ENCODE measurements around the gene REC8. TPM values are rescaled to one million over a fixed set of nuclear protein-coding genes. Genes with fewer than 3 reads are reported as not detected.

Gene REC8
- total and polyA plus RNA-seq, 10 of the 15 experiments (the other 5 are each of a cell fraction or from before 2014, with no cell fraction given): 4.2 to 76.9 (median 29.1) TPM

DNA sequence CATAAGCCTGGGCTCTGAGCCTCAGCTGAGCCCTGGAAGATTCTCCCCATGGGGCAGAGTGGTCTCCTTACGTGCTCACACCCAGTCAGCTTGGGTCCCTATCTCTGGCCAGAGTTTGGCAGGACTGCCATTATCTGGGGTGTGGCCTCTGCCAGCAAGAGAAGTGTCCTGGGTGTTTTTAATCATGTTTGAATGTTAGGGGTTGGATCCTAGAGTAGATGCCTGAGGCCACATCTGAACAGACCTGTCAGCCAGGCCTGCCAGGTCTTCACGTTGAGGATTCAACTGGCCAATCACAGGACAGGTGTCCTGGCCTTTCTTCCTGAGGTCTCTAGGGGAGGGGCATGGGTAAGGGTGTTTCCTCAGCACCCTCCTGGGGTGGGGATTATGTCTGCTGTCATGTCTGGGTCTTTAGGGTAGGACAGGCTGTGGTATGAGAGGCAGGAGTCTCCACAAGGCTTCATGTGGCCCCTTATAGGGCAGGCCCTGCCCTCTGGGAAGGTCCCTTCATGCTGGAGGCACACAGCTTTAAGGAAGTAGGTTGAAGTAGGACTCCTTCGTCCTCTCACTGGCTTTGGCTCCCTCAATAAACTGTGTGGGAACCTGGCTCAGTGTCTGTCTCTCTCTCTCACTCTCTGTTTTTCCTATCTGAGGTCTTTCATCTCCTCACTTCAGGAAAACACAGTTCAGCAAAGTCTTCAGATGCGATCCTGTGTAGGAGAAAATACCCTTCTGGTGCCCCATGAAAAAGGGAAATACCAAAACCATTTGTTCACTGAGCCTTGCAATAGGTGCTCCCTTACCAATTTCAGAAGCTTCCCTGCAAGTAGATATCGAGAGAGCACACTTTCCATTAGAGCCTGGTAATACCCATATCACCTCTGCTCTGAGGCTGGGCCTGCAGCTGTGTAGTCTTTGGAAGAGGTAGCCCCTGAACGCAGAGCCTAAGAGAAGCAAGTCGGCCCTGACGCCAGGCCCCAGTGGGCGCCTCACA is 48.2 kb upstream of the REC8 start (continued):
- TF ChIP-seq ELK1 (IDR thresholded peaks at IDR 0.05; ENCODE audit: low read depth, low read length) (no peak), KDM1A (IDR thresholded peaks at IDR 0.05; ENCODE audit: borderline replicate concordance) (no peak), NBN (IDR thresholded peaks at IDR 0.05) (no peak), IKZF2 (IDR thresholded peaks at IDR 0.05) (peak; percentile 56 to 64; a peak in 3 of 4 replicates), POU2F2 (IDR thresholded peaks at IDR 0.05; ENCODE audit: borderline replicate concordance, low read depth, low read length) (no peak), ATF2 (IDR thresholded peaks at IDR 0.05; ENCODE audit: low read length) (no peak), POLR2A (IDR thresholded peaks at IDR 0.05; ENCODE audit: low read depth, low read length) (peak; percentile 43; the same call in 1 of the 2 replicates), IRF3 (IDR thresholded peaks at IDR 0.05) (no peak), NR2F1 (conservative IDR thresholded peaks at IDR 0.05) (0 out of 2 replicates have a peak, but pooled peaks have one; percentile 10), PKNOX1 (IDR thresholded peaks at IDR 0.05) (no peak), BACH1 (IDR thresholded peaks at IDR 0.05; ENCODE audit: borderline replicate concordance) (no peak), NFIC (IDR thresholded peaks at IDR 0.05; ENCODE audit: low read depth, low read length) (no peak), NR2C2 (IDR thresholded peaks at IDR 0.05; ENCODE audit: borderline replicate concordance, control insufficient read depth, insufficient read length, low read depth) (no peak), RBBP5 (conservative IDR thresholded peaks at IDR 0.05) (no peak), NFYB (IDR thresholded peaks at IDR 0.05; ENCODE audit: insufficient read depth, low read depth, low read length) (0 out of 2 replicates have a peak, but pooled peaks have one; percentile 22), DPF2 (IDR thresholded peaks at IDR 0.05) (peak; percentile 33; the same call in 1 of the 2 replicates), CEBPB (IDR thresholded peaks at IDR 0.05; ENCODE audit: borderline replicate concordance in 1 of 2, low read depth in 2 of 2, low read length in 2 of 2) (no peak), CHD4 (IDR thresholded peaks at IDR 0.05) (no peak), MTA3 (IDR thresholded peaks at IDR 0.05; ENCODE audit: borderline replicate concordance, low read length) (no peak), MTA2 (IDR thresholded peaks at IDR 0.05; ENCODE audit: low read depth) (no peak)
- TF ChIP-seq, protein P1, sequence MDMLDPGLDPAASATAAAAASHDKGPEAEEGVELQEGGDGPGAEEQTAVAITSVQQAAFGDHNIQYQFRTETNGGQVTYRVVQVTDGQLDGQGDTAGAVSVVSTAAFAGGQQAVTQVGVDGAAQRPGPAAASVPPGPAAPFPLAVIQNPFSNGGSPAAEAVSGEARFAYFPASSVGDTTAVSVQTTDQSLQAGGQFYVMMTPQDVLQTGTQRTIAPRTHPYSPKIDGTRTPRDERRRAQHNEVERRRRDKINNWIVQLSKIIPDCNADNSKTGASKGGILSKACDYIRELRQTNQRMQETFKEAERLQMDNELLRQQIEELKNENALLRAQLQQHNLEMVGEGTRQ (IDR thresholded peaks at IDR 0.05; ENCODE audit: borderline replicate concordance, low read depth, low read length): no peak
